T-helper 1 cell treated with Interleukin-12 subunit alpha and Interleukin-12 subunit beta and Interleukin-4 antibody, amounts not matched to agents 30 ng/mL and 1 ng/mL, for 36 hours (primary cell): Measurements from ENCODE around the gene ADRM1. TPM values are rescaled to one million over a fixed set of nuclear protein-coding genes. Genes with fewer than 3 reads are reported as not detected.

Experiments
- intact Hi-C: fragments of 100-400 bp; cut with micrococcal nuclease; formaldehyde crosslinking; loops from one replicate; pipeline ENCODE4 v1.15.1; 2024
- total RNA-seq: library from RNA; stranded (reverse); gene quantifications from 2 replicates; pipeline ENCODE4 v1.2.3, GENCODE V29; 2022

ADRM1 gene
- total RNA-seq, 1 donor from 2014 or later = 123 TPM

DNA sequence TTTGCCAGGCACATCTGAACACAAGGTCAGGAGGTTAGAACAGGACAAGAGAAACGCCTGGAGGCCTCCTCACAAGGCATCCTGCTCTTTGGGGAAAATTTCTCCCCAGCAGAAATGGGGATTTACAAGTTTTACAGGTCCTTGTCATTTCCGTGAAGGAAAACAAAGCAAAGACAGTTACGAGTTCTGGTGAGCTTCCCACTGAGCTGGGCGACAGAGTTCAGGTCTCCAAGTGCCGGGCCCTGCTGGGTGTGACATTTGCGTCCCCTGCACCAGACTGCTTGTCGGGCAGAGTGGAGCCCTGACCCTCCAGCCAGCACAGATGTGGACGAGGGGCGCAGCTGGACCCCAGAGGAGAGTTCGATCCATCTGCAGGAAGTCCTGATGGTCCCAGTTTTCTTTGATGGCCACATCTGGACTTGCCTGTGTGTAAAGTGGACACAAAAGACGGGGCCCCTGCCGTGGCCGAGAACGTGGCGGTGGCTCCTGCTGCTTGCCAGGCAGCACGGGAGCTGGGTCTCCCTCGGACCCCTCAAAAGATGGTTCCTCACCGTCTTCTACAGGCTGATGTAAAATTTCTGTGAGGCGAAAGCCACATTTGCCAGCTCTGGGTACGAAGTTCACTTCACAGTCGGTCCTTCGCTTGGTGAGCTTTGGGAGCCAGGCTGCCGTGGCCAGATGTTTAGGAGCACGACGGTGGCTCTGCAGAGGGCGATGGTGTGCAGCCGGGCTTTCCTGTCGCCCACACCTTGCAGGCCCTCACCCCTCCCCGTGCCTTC is 5.2 kb upstream of the ADRM1 start:
- intact Hi-C loops = no loop called here

DNA sequence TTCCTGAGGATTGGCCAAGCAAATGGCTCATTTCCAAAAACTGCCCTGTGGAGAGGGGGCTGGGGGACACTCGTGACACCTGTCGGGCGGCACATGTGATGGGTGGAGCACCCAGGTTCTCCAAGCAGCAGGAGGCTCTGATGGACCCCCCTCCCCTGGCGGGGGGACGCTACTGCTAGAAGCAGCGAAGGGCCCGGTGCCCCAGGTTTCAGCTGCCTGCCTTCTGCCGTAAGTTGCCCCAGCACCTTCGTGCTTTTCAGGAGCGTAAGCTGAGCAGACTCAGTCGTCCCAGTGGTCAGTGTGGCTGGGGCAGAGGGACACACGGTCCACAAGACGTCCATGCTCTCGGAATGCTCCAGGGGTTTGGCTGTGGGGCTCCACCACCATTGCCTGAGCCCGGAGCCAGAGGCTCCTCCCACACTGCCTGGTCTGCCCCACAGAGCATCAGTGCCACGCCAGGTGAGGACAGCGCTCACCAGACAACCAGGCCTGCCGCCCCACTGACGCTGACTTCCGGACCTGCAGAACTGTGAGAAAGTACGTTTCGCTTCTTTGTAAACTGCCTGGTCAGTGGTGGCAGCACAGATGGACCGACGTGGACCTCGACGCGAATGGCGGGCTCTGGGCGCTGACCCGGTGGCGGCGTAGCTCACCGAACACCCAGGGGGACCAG is 4.1 kb upstream of the ADRM1 start:
- intact Hi-C loops = no loop called here

DNA sequence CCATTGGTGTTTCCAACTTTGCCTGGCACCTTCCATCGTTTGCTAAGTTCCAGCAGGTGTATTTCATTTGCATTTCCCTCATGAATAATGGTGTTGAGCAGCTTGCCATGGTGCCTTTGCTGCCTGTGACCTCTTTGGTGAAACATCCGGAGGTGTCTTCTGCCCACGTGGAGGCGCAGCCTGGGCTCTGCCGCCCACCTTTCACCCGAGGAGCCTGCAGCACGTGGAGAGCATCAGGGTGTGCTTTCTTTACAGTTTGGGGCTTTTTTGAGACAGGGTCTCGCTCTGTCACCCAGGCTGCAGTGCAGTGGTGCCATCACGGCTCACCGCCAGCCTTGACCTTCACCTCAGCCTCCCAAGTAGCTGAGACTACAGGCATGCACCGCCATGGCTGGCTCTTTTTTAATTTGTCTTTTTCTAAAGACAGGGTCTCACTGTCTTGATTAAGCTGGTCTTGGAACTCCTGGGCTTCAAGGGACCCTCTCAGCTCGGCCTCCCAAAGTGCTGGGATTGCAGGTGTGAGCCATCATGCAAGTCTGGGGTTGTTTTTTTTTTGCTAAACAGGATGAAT is 3.0 kb upstream of the ADRM1 start:
- intact Hi-C loops = loop anchor here (5.0 kb wide), 4 partner anchors 68 to 563 kb away; partner anchors contain the start of genes LAMA5 and TCFL5

DNA sequence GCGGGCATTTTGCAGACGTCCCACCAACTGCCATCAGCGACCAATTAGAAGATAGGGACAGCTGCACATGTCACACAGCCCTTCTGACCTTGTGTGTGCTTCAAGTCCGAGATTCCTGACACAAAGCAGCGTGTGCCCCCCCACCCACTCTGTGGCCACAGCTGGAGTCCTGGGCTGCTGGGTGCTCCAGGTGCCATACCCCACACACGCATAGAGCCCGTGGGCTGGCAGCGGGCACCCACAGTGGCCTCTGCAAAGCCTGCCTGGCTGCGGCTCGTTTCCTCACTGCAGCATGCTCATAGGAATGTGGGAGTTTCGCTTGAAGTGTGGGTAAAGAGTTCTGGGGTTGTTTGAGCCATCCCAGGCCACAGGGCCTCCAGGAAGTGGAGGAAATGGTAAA is 2.5 kb upstream of the ADRM1 start:
- intact Hi-C loops = loop anchor here (5.0 kb wide), 4 partner anchors 67 to 562 kb away; partner anchors contain the start of genes LAMA5 and TCFL5

DNA sequence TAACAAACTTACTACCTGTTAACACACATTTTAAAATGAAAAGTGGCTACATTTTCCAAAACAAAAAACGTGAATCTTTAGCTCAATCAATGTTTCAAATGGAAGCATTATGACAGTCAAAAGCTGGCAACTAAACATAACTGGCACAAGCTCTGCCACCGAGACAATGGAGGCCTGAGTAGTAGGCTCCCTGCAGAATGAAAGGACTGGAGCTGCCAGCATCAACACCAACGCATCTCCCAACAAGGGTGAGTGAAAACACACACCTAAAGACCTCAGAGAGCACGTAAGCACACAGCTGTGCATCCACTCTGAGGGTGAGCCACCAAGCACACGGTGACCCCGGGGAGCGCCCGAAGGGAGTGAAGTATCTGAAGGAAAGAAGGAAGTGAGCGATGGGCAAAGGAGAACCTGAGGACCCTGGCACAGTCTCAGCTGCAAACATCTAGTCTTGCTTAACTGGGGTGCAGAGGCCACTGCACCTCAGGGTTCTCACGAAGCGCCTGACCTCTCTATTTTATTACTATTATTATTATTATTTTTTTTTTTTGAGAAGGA is 1.6 kb upstream of the ADRM1 start:
- intact Hi-C loops = loop anchor here (1.0 to 5.0 kb wide), 5 partner anchors 66 to 561 kb away; partner anchors contain the start of genes LAMA5 and TCFL5

DNA sequence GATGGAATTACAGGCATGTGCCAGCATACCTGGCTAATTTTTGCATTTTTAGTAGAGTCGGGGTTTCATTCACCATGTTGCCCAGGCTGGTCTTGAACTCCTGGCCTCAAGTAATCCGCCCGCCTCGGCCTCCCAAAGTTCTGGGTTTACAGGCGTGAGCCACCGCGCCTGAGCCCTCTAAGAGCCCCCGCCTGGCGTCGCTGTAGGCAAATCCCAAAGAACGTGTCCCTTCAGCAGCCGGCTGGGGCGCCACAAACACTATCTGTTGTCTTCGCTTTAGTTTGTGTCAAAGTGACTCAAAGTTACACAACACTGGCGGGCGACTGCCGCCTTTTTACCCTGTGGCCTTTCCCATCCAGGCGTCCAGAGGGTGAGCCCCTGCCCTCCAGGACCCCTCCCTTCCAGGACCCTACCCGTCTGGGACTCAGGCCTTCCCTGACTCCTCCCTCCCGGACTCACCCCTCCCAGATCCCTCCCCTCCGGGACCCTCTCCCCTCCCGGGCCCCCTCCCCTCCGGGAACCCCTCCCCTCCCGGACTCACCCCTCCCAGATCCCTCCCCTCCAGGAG is 940 bp upstream of the ADRM1 start:
- intact Hi-C loops = loop anchor here (1.0 to 5.0 kb wide), 20 partner anchors 19 to 625 kb away; partner anchors contain the start of genes CABLES2, DIDO1, LAMA5 and OSBPL2

DNA sequence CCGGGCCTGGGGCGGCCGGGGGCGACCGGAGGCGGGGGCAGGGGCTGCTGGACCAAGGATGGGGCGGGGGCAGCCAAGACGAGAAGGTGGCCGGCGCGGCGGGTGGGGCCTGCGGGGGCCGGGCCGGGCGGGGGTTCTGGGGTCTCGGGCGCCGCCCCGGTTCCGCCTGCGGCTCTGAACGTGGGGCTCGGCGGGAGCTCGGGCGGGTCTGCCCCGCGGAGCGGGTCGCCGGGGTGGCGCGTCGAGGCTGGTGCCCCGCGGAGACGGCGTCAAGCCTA is 204 bp downstream of the ADRM1 start:
- intact Hi-C loops = loop anchor here (2.0 to 5.0 kb wide), 7 partner anchors 64 to 624 kb away; partner anchors contain the start of genes DIDO1, LAMA5, SLCO4A1 and TCFL5

DNA sequence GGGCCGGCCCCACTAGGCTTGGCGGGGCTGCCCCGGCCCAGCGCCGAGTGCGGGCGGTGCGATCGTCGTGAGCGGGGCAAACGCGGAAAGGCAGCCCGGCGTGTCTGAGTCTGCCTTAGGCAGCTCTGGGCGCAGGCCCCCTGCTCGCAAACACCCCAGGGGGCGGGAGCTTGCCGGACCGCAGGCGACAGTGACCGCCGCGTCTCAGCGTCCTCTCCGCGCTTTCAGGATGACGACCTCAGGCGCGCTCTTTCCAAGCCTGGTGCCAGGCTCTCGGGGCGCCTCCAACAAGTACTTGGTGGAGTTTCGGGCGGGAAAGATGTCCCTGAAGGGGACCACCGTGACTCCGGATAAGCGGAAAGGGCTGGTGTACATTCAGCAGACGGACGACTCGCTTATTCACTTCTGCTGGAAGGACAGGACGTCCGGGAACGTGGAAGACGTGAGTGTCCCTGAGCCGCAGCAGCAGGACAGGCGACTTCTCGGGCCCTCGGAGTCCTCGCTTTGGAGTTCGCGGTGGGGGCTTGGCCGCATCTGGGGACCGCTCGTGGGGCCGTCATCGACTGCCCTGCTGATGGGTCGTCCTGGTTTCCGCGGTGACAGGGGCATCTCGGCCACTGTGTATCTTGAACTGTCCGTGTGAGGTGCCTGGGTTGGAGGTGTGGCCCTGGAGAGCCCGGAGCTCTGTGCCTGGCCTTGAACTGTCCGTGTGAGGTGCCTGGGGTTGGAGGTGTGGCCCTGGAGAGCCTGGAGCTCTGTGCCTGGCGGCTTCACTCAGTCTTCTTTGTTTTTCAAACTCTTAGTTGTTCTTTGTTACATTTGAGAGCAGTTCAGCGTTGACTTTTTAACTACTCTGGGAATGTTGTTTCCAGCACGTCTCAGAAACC is 786 bp downstream of the ADRM1 start:
- intact Hi-C loops = loop anchor here (2.0 to 5.0 kb wide), 7 partner anchors 64 to 623 kb away; partner anchors contain the start of genes DIDO1, LAMA5, SLCO4A1 and TCFL5

DNA sequence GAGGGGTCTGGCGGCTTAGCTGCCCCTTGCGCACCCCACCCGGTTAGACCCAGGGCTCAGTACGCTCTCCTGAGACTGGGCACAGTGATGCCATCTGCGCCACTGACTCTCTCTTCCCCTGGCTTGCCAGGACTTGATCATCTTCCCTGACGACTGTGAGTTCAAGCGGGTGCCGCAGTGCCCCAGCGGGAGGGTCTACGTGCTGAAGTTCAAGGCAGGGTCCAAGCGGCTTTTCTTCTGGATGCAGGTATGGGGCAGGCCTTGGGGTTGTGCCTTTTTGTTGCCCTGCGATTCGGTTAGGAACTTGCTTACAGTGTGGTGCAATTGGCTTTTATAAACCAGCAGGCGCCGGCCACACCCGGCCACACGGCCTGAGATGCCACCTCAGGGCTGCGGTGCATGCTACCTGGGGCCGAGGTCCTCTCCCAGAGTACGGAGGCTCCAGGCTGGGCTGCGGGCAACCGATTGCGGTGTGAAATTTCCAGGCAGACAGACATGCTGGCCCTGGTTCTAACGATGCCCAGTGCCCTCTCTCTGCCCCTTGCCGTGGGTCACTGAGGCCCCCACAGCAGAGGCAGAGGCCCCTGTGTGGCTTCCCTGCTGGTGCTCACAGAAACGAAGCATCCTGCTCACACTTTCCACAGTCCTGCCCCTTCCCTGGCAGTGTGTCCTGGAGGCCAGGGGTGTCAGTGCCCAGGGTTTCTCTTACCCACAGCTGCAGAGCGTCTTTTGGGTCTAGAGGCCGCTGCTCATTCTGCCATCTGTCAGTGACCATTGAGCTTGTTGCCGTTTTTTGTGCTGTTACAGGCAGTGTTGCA is 1.7 kb downstream of the ADRM1 start:
- intact Hi-C loops = loop anchor here (5.0 kb wide), 4 partner anchors 63 to 558 kb away; partner anchors contain the start of genes LAMA5 and TCFL5

DNA sequence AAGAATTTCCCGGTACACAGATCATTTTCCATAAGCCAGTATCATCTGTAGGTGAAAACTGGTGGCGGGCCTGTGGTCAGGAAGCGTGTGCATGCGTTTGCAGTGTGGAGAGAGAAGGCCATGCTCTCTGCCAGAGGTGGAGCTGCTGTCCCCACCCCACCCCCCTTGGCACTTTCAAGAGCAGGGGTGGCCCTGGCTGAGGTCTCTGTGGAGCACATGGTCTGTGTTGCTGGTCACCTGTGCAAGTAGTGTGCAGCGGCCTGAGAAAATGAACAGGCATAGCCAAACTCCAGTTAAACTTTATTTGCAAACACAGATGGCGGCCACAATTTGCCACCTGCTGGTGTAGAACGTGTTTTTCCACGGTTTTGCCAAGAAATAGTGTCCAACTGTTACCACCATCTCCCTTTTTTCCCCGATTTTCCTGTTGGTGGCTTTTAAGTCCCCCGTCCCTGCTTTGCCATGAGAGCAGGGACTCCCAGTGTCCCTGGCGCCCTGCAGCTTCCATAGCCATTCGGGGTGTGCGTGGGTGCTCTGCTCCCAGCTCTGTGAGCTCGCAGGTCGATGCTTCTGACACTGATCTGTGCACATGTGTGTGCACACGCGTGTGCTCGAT is 2.5 kb downstream of the ADRM1 start:
- intact Hi-C loops = no loop called here

DNA sequence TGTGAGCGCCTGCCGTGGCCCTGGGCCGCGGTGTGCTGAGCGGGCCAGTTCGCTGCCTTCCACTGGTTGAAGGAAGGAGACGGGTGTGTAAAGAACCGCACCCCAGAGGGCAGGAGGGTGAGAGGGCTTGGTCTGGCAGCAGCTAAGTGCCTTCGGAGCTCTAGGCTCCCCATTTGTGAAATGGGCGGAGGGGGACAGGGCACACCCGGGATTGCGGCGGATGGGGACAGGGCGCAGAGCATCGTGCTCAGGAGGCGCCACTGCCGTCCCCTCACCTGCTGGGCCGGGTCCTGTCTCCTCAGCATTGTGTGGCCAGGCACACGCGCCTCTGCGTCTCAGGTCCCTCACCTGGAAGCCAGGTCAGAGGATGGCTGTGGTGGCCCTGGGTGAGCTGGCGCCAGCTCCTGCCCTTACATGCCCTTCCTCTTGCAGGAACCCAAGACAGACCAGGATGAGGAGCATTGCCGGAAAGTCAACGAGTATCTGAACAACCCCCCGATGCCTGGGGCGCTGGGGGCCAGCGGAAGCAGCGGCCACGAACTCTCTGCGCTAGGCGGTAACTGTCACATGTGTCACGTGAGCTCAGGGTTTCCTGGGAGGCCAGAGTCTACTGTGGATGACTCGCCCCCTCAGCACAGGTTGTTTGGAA is 3.1 kb downstream of the ADRM1 start:
- intact Hi-C loops = no loop called here

DNA sequence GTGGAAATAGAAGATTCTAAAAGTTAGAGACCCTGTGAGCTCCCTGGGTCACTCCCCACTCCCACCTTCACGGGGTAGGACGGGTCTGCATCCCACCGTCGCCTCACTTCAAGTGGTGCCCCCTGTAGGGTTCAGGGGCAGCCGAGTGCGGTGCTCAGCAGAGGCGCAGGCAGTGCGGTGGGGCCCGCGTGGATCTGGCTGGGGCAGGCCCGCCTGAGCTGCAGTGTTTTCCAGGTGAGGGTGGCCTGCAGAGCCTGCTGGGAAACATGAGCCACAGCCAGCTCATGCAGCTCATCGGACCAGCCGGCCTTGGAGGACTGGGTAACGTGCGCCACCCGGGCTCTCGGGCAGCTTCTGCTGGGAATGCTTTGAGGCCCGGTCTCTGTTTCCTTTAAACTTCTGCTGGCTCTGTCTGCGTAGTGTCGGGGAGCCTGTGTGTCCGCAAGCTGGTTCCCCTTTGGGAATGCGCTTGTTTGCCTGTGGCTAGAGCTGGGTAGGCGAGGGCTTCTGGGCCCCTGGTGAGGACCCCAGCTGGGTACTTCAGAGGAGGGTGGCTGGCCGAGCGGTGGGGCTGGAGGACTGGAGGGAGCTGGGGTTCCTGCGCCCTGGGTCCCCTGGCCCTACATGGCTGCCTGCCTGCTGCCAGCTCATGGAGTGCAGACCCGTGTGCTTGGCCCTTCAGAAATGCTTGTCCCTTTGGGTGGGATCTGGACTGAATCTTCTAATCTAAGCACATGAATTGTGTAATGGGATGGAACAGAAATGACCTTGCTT is 3.8 kb downstream of the ADRM1 start:
- intact Hi-C loops = no loop called here

DNA sequence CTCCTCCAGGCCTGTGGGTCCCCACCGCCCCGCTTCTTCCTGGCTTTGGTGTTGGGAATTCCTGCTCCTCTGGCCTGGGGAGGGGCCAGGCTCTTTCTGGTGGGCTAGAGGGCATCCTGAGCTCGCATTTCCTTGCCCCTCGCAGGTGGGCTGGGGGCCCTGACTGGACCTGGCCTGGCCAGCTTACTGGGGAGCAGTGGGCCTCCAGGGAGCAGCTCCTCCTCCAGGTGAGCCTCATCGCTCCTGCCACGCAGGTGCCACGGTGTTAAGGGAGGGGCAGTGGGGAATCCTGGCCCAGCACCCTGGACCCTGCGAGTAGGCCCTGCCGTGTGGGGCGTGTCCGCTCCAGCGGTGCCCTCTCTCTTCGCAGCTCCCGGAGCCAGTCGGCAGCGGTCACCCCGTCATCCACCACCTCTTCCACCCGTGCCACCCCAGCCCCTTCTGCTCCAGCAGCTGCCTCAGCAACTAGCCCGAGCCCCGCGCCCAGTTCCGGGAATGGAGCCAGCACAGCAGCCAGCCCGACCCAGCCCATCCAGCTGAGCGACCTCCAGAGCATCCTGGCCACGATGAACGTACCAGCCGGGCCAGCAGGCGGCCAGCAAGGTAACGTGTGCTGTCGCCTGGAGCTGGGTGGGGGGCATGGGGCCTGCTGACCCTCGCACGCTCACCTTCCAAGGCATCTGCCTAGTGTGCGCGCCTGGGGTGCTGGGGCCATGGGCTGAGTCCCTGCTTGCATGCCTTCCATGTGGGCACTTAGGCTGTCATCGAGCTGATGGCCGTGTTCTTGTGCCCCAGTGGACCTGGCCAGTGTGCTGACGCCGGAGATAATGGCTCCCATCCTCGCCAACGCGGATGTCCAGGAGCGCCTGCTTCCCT is 4.7 kb downstream of the ADRM1 start:
- intact Hi-C loops = no loop called here

DNA sequence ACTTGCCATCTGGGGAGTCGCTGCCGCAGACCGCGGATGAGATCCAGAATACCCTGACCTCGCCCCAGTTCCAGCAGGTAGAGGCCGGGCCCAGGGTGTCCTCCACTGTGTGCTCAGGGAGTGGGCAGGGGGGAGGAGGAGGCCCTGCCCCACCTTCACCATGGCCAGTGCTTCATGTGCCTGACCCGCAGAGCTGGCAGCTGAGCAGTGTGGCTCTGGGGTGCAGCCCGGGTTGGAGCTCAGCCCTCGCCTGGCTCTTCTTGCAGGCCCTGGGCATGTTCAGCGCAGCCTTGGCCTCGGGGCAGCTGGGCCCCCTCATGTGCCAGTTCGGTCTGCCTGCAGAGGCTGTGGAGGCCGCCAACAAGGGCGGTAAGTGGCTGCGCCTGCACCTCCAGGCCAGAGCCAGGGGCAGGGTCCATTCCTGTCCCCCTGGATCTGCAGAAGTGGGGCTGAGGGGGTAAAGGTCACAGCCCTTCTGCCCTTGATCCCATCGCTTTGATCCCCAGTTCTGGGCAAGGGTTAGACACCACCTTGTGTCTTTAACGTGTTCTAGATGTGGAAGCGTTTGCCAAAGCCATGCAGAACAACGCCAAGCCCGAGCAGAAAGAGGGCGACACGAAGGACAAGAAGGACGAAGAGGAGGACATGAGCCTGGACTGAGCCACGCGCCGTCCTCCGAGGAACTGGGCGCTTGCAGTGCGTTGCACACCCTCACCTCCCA is 5.5 kb downstream of the ADRM1 start:
- intact Hi-C loops = no loop called here

DNA sequence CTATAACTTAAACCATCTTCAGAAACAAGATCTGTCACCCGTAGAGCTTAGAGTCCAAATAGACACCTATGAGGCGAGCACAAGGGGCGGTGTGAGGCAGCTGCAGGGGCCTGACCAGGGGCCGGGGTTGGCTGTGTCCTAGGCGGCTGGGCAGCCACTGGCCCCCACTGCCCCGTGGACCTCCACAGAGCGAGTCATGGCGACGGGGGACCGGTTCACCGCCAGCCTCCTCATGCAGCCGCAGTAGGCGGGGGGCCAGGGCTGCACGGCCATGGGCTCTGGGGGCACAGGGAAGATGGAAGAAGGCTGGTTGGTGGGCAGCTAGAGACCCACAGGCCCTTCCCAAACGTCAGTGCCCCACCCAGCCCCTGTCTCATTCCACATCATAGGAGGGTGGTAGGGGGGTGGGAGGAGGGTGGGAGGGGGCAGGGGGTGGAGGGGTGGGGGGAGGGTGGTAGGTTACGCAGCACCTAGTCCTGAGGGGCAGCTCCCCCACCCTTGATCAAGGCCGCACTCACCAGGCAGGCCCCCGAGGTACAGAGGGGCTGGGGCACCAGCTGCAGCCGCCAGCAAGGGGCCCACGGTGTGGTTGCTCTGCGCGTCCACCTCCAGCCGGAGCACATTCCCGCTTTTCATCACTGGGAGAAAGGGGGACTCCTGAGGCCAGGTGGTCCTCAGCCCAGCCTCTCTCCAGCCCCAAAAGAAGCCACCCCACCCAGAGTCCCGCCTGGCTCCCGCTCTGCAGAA is 6.6 kb downstream of the ADRM1 start:
- intact Hi-C loops = no loop called here
